GM23248 (cell line): ENCODE results near the gene TMA7.

ENCODE experiments used
- EZH2 ChIP-seq: fragments of 200-600 bp; sonication (generic); IDR thresholded peaks from 2 replicates; pipeline ENCODE4 v1.6.1; 2018; ENCODE audit warnings: antibody characterized with exemption, mild to moderate bottlenecking; ENCODE audit not compliant: insufficient read depth, poor library complexity, severe bottlenecking
- EZH2phosphoT487 ChIP-seq: fragments of 200-600 bp; sonication (generic); IDR thresholded peaks from 2 replicates; pipeline ENCODE4 v1.6.1; 2018; ENCODE audit warnings: antibody characterized with exemption, moderate library complexity, mild to moderate bottlenecking, low read depth; ENCODE audit not compliant: insufficient read depth

DNA sequence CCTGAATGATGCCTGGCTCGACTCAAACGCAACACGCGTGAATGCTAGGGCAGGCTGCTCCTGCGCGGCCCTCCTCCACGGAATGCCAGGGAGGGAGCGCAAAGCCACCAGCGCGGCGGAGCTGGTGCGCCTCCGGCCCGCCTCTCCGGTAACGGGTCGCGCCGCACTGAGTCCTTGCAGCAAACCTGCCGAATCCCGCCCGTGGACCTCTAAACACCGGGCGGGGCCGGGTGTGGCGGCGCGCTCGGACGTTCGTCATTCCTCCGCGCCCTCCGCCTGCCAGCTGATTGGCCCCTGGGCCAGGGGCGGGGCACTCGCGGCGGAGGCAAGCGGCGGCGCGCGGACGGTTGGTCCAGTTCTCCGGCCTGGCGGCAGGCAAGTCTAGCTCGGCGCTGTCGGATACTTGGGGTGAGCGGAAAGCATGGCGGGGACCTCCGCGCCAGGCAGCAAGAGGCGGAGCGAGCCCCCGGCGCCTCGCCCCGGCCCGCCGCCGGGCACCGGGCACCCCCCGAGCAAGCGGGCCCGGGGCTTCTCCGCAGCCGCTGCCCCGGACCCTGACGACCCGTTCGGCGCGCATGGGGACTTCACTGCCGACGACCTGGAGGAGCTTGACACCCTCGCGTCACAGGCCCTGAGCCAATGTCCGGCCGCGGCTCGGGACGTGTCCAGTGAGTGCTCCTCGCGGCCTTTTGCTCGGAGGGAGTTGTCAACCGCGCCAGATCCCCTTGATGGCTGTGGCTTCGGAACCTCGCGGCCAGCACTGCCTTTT, 6.6 kb downstream of the TMA7 start, which contains the start of gene ATRIP:
- TF ChIP-seq EZH2 (no peak), EZH2phosphoT487 (no peak)
